22Rv1 (cell line): ENCODE measurements around the gene FBLIM1.

Source experiments
- CTCF ChIP-seq: fragments of 450-650 bp; IDR thresholded peaks from 2 replicates; pipeline ENCODE4 v1.5.1; 2017; ENCODE audit warnings: mild to moderate bottlenecking
- ZFX ChIP-seq: fragments of 450-650 bp; IDR thresholded peaks from 2 replicates; pipeline ENCODE4 v1.6.1; 2017; ENCODE audit warnings: antibody characterized with exemption, borderline replicate concordance

GRCh38 chr1:15740924-15741850 lies 17.4 kb upstream of the FBLIM1 start:
- TF ChIP-seq CTCF (peak; percentile 96), ZFX (no peak)
